HCT116 (cell line): Measurements from ENCODE around the gene FAR2. TPM values are rescaled to one million over a fixed set of nuclear protein-coding genes. Genes with fewer than 3 reads are reported as not detected.

Experiments used
- ATAC-seq: fragments of 200-7000 bp; cut with Tn5 transposase; 2 replicates; pipeline ENCODE4 v1.9.1; 2020; ENCODE audit warnings: mild to moderate bottlenecking, moderate library complexity
- BruUV-seq: library from RNA; stranded (reverse); fragments of 400-500 nt; replicated peaks from 2 replicates; lab custom pipeline; 2021; lab: Mats Ljungman, UMichigan
- CTCF ChIA-PET: fragments of 300-600 bp; sonication (Branson Sonifier 250); formaldehyde crosslinking; loops from one replicate; lab custom pipeline; 2021; ENCODE audit warnings: antibody characterized with exemption; lab: Charles Lee
- POLR2A ChIA-PET: fragments of 300-600, 350-600 bp; sonication (Branson Sonifier 250); formaldehyde crosslinking; loops from one replicate; lab custom pipeline; 2021; ENCODE audit warnings: antibody characterized with exemption; lab: Charles Lee
- RAD21 ChIA-PET, 2 experiments: fragments of 300-600 bp; sonication (Branson Sonifier 250); formaldehyde crosslinking; loops; one replicate each; lab custom pipeline; 2023; ENCODE audit warnings: low total read pairs in 2 of 2; ENCODE audit not compliant: uncharacterized antibody in 2 of 2, unreplicated experiment in 2 of 2, low non-redundant PET in 1 of 2; lab: Charles Lee
- DNase-seq: peaks from one replicate; pipeline ENCODE4 v3.0.0-alpha.2; 2010; ENCODE audit warnings: low read depth, low spot score
- H2AFZ ChIP-seq: fragments of 200-600 bp; shearing (Covaris generic), sonication (generic); 2 replicates; pipeline ENCODE4 v1.6.1; 2017; ENCODE audit warnings: low read depth, mixed run types, mixed read lengths, antibody characterized with exemption, low read length; ENCODE audit not compliant: poor library complexity, severe bottlenecking
- H3K27ac ChIP-seq: 2 replicates; pipeline ENCODE4 v1.5.1; 2012; ENCODE audit warnings: low read depth, low read length
- H3K27me3 ChIP-seq: fragments of 200-600 bp; sonication (generic); 2 replicates; pipeline ENCODE4 v1.6.1; 2016; ENCODE audit warnings: mixed run types, low read length, mixed read lengths; ENCODE audit not compliant: insufficient read depth
- H3K36me3 ChIP-seq, 2 experiments: fragments of 200-500 bp in 1 of 2; fragments of 200-600 bp in 1 of 2; sonication (Bioruptor generic) in 1 of 2; sonication (generic) in 1 of 2; 2 replicates each; pipeline versions ENCODE4 v1.5.1 to v1.6.1; 2014 to 2016; ENCODE audit warnings: low read length in 2 of 2, inconsistent platforms in 1 of 2, mixed read lengths in 1 of 2, mixed run types in 1 of 2; ENCODE audit not compliant: insufficient read depth in 2 of 2, control insufficient read depth in 1 of 2
- H3K4me1 ChIP-seq, 2 experiments: fragments of 200-600 bp in 1 of 2; sonication (generic) in 1 of 2; 2 replicates each; pipeline versions ENCODE4 v1.5.1 to v1.6.1; 2012 to 2017; ENCODE audit warnings: low read length in 2 of 2, inconsistent platforms in 1 of 2, mild to moderate bottlenecking in 1 of 2, mixed read lengths in 1 of 2, mixed run types in 1 of 2, moderate library complexity in 1 of 2; ENCODE audit not compliant: insufficient read depth in 2 of 2, control insufficient read depth in 1 of 2
- H3K4me2 ChIP-seq: fragments of 200-600 bp; sonication (generic); 2 replicates; pipeline ENCODE4 v1.6.1; 2017; ENCODE audit warnings: mixed run types, low read length, mixed read lengths
- H3K4me3 ChIP-seq, 2 experiments: fragments of 200-600 bp in 1 of 2; sonication (generic) in 1 of 2; replicated peaks in 1 of 2; 2 replicates each; pipeline ENCODE4 v1.5.1; 2011 to 2016; ENCODE audit warnings: low read length in 2 of 2, control low read depth in 1 of 2, low read depth in 1 of 2, mild to moderate bottlenecking in 1 of 2, mixed read lengths in 1 of 2, mixed run types in 1 of 2
- H3K79me2 ChIP-seq: fragments of 200-600 bp; sonication (generic); 2 replicates; pipeline ENCODE4 v1.6.1; 2017; ENCODE audit warnings: mild to moderate bottlenecking, mixed run types, low read length, moderate library complexity, mixed read lengths; ENCODE audit not compliant: insufficient read depth
- H3K9ac ChIP-seq: fragments of 200-600 bp; sonication (generic); 2 replicates; pipeline ENCODE4 v1.6.1; 2016; ENCODE audit warnings: low read length, mixed read lengths
- H3K9me2 ChIP-seq: fragments of 200-600 bp; sonication (generic), shearing (Covaris generic); 2 replicates; pipeline ENCODE4 v1.6.1; 2017; ENCODE audit warnings: mixed run types, mild to moderate bottlenecking, moderate library complexity; ENCODE audit not compliant: insufficient read depth
- H3K9me3 ChIP-seq, 2 experiments: fragments of 200-500 bp in 1 of 2; fragments of 200-600 bp in 1 of 2; sonication (Bioruptor generic) in 1 of 2; sonication (generic) in 1 of 2; 2 replicates each; pipeline ENCODE4 v1.6.1; 2014 to 2017; ENCODE audit warnings: low read length in 2 of 2, mixed read lengths in 2 of 2, inconsistent platforms in 1 of 2, low read depth in 1 of 2, mild to moderate bottlenecking in 1 of 2, mixed run types in 1 of 2, moderate library complexity in 1 of 2; ENCODE audit not compliant: control insufficient read depth in 1 of 2, insufficient read depth in 1 of 2
- H4K20me1 ChIP-seq: fragments of 200-600 bp; sonication (generic), shearing (Covaris generic); 2 replicates; pipeline ENCODE4 v1.6.1; 2017; ENCODE audit warnings: mixed run types, mild to moderate bottlenecking, moderate library complexity; ENCODE audit not compliant: insufficient read depth
- CEBPB ChIP-seq: IDR thresholded peaks from 2 replicates; pipeline ENCODE4 v1.6.1; 2012; ENCODE audit warnings: low read depth
- EGR1 ChIP-seq: IDR thresholded peaks from 2 replicates; pipeline ENCODE4 v1.6.1; 2012; ENCODE audit warnings: low read depth
- ELF1 ChIP-seq: IDR thresholded peaks from 2 replicates; pipeline ENCODE4 v1.6.1; 2012; ENCODE audit warnings: low read depth, borderline replicate concordance
- EZH2 ChIP-seq: fragments of 200-600 bp; sonication (generic); IDR thresholded peaks from 2 replicates; pipeline ENCODE4 v1.6.1; 2017; ENCODE audit warnings: antibody characterized with exemption, mixed run types
- EZH2phosphoT487 ChIP-seq: fragments of 200-600 bp; IDR thresholded peaks from 2 replicates; pipeline ENCODE4 v1.6.1; 2018; ENCODE audit warnings: antibody characterized with exemption, borderline replicate concordance
- FOSL1 ChIP-seq: IDR thresholded peaks from 2 replicates; pipeline ENCODE4 v1.6.1; 2012; ENCODE audit warnings: low read depth
- POLR2A ChIP-seq: IDR thresholded peaks from 2 replicates; pipeline ENCODE4 v1.7.0; 2011; ENCODE audit warnings: borderline replicate concordance; ENCODE audit not compliant: insufficient read depth, insufficient read length; ENCODE audit errors: extremely low read depth
- POLR2AphosphoS5 ChIP-seq: IDR thresholded peaks from 2 replicates; pipeline ENCODE4 v1.6.1; 2011; ENCODE audit warnings: mild to moderate bottlenecking, low read depth, low read length, moderate library complexity
- RAD21 ChIP-seq: IDR thresholded peaks from 2 replicates; pipeline ENCODE4 v1.6.1; 2012; ENCODE audit warnings: low read depth, mild to moderate bottlenecking
- SIN3A ChIP-seq: IDR thresholded peaks from 2 replicates; pipeline ENCODE4 v1.6.1; 2012; ENCODE audit warnings: low read depth
- SRF ChIP-seq: IDR thresholded peaks from 2 replicates; pipeline ENCODE4 v1.6.1; 2012; ENCODE audit warnings: low read depth
- TCF7L2 ChIP-seq: IDR thresholded peaks from 2 replicates; pipeline ENCODE4 v1.7.0; 2011; ENCODE audit warnings: borderline replicate concordance, inconsistent platforms; ENCODE audit not compliant: insufficient read depth, insufficient read length; ENCODE audit errors: extremely low read depth
- ZFX ChIP-seq: fragments of 450-650 bp; IDR thresholded peaks from 2 replicates; pipeline ENCODE4 v1.6.1; 2017
- ZNF274 ChIP-seq: fragments of 200-500 bp; sonication (Bioruptor generic); IDR thresholded peaks from 2 replicates; pipeline ENCODE4 v1.6.1; 2014; ENCODE audit warnings: mild to moderate bottlenecking, low read depth, low read length, inconsistent platforms
- intact Hi-C: fragments of 100-400 bp; cut with micrococcal nuclease; formaldehyde crosslinking; loops from 2 replicates; pipeline ENCODE4 v1.10.0; 2022
- total RNA-seq: library from RNA; stranded (reverse); gene quantifications from one replicate; pipeline ENCODE4 v1.2.1, GENCODE V29; 2021; ENCODE audit not compliant: unreplicated experiment
- TF ChIP-seq, protein P1 (sequence below): IDR thresholded peaks from 2 replicates; pipeline ENCODE4 v1.6.1; 2011; ENCODE audit warnings: mild to moderate bottlenecking, low read length, moderate library complexity; ENCODE audit not compliant: insufficient replicate concordance; ENCODE audit errors: extremely low read depth
- TF ChIP-seq, protein P2 (sequence below), 3 experiments: fragments of 200-600 bp in 1 of 3; sonication (generic) in 1 of 3; IDR thresholded peaks in 2 of 3; conservative IDR thresholded peaks in 1 of 3; 2 replicates each; pipeline ENCODE4 v1.5.1; 2012 to 2017; ENCODE audit warnings: low read depth in 2 of 3, low read length in 2 of 3, antibody characterized with exemption in 1 of 3, borderline replicate concordance in 1 of 3, control low read depth in 1 of 3, mild to moderate bottlenecking in 1 of 3, mixed read lengths in 1 of 3, mixed run types in 1 of 3, moderate library complexity in 1 of 3; ENCODE audit not compliant: insufficient read depth in 1 of 3
- TF ChIP-seq, protein P3 (sequence below): IDR thresholded peaks from 2 replicates; pipeline ENCODE4 v1.6.1; 2012
- TF ChIP-seq, protein P4 (sequence below): IDR thresholded peaks from 2 replicates; pipeline ENCODE4 v1.6.1; 2012; ENCODE audit warnings: low read depth
- TF ChIP-seq, protein P5 (sequence below): IDR thresholded peaks from 2 replicates; pipeline ENCODE4 v1.6.1; 2012

FAR2 gene
- total RNA-seq, 1 experiment from 2014 or later, result 9.7 TPM

DNA sequence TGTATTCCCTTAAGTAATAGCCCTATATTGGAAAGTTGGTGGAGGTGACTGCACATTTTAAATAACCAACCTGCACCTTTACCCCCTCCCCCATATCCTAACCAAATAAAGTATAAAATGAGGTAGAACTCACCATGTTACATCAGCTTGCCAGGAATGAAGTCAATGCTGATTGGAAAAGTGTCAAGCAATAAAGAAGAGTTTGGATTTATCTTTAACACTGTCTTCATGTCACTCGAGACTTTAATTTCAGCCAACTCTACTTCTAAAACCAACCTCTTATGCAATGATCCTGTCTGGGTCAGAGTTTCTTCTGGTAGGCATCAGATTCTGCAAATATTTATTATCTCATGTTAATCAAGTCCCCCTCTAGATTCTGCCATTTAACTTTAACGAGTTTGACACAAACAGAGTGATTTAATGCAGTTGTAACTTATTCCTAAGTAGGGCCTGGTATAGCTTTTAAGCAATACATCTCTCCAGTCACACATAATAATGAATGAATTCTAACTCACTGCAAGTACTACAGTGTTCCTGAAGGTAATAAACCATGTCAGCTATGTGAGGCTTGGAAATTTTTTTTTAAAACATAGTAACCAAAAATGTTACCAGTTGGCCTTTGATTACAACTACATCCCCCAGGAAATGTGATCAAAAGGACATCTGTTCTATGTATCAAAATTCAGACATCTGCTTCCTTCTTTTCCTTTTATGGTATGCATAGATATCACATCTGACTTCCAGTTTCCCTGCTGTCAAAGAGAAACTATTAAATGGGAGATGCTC, 133.1 kb downstream of the FAR2 start:
- RAD21 ChIA-PET, result no interaction called here
- ATAC-seq, result no peak
- Histone ChIP-seq H3K27ac (no peak overlapping the region), H3K9me3 (no peaks in the 10 kb centered on the region), H3K4me1 (no peaks in the 10 kb centered on the region), H4K20me1 (no peaks in the 10 kb centered on the region), H2AFZ (no peak overlapping the region), H3K9ac (no peak overlapping the region), H3K79me2 (no peaks in the 10 kb centered on the region), H3K27me3 (no peaks in the 10 kb centered on the region), H3K9me2 (no peaks in the 10 kb centered on the region), H3K36me3 (no peaks in the 10 kb centered on the region), H3K4me2 (no peak overlapping the region), H3K4me3 (no peak overlapping the region)
- CTCF ChIA-PET, result no interaction called here
- no peak for DNase-seq
- BruUV-seq, result no TSS peak
- intact Hi-C loops, result no loop called here
- TF ChIP-seq SRF, result no peak
- no peak for TF ChIP-seq CEBPB
- TF ChIP-seq, protein P1, sequence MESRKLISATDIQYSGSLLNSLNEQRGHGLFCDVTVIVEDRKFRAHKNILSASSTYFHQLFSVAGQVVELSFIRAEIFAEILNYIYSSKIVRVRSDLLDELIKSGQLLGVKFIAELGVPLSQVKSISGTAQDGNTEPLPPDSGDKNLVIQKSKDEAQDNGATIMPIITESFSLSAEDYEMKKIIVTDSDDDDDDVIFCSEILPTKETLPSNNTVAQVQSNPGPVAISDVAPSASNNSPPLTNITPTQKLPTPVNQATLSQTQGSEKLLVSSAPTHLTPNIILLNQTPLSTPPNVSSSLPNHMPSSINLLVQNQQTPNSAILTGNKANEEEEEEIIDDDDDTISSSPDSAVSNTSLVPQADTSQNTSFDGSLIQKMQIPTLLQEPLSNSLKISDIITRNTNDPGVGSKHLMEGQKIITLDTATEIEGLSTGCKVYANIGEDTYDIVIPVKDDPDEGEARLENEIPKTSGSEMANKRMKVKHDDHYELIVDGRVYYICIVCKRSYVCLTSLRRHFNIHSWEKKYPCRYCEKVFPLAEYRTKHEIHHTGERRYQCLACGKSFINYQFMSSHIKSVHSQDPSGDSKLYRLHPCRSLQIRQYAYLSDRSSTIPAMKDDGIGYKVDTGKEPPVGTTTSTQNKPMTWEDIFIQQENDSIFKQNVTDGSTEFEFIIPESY, result no peak
- no peak for TF ChIP-seq EZH2
- TF ChIP-seq EZH2phosphoT487, result no peak
- no peak for TF ChIP-seq ELF1
- TF ChIP-seq, protein P2, sequence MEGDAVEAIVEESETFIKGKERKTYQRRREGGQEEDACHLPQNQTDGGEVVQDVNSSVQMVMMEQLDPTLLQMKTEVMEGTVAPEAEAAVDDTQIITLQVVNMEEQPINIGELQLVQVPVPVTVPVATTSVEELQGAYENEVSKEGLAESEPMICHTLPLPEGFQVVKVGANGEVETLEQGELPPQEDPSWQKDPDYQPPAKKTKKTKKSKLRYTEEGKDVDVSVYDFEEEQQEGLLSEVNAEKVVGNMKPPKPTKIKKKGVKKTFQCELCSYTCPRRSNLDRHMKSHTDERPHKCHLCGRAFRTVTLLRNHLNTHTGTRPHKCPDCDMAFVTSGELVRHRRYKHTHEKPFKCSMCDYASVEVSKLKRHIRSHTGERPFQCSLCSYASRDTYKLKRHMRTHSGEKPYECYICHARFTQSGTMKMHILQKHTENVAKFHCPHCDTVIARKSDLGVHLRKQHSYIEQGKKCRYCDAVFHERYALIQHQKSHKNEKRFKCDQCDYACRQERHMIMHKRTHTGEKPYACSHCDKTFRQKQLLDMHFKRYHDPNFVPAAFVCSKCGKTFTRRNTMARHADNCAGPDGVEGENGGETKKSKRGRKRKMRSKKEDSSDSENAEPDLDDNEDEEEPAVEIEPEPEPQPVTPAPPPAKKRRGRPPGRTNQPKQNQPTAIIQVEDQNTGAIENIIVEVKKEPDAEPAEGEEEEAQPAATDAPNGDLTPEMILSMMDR (IDR thresholded peaks at IDR 0.05 in 2 of 3, conservative IDR thresholded peaks at IDR 0.05 in 1 of 3; ENCODE audit: borderline replicate concordance in 1 of 3, insufficient read depth in 1 of 3, low read depth in 2 of 3, low read length in 2 of 3), result no peak
- TF ChIP-seq, protein P3, sequence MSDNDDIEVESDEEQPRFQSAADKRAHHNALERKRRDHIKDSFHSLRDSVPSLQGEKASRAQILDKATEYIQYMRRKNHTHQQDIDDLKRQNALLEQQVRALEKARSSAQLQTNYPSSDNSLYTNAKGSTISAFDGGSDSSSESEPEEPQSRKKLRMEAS, result no peak
- TF ChIP-seq, protein P4, sequence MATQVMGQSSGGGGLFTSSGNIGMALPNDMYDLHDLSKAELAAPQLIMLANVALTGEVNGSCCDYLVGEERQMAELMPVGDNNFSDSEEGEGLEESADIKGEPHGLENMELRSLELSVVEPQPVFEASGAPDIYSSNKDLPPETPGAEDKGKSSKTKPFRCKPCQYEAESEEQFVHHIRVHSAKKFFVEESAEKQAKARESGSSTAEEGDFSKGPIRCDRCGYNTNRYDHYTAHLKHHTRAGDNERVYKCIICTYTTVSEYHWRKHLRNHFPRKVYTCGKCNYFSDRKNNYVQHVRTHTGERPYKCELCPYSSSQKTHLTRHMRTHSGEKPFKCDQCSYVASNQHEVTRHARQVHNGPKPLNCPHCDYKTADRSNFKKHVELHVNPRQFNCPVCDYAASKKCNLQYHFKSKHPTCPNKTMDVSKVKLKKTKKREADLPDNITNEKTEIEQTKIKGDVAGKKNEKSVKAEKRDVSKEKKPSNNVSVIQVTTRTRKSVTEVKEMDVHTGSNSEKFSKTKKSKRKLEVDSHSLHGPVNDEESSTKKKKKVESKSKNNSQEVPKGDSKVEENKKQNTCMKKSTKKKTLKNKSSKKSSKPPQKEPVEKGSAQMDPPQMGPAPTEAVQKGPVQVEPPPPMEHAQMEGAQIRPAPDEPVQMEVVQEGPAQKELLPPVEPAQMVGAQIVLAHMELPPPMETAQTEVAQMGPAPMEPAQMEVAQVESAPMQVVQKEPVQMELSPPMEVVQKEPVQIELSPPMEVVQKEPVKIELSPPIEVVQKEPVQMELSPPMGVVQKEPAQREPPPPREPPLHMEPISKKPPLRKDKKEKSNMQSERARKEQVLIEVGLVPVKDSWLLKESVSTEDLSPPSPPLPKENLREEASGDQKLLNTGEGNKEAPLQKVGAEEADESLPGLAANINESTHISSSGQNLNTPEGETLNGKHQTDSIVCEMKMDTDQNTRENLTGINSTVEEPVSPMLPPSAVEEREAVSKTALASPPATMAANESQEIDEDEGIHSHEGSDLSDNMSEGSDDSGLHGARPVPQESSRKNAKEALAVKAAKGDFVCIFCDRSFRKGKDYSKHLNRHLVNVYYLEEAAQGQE, result no peak
- TF ChIP-seq ZFX, result no peak
- TF ChIP-seq TCF7L2, result no peak
- TF ChIP-seq, protein P5, sequence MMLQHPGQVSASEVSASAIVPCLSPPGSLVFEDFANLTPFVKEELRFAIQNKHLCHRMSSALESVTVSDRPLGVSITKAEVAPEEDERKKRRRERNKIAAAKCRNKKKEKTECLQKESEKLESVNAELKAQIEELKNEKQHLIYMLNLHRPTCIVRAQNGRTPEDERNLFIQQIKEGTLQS, result no peak
- no peak for TF ChIP-seq FOSL1
- TF ChIP-seq RAD21, result no peak
- TF ChIP-seq ZNF274, result no peak
- no peak for TF ChIP-seq SIN3A
- no peak for TF ChIP-seq POLR2A
- TF ChIP-seq POLR2AphosphoS5, result no peak
- no peak for TF ChIP-seq EGR1
- POLR2A ChIA-PET, result no interaction called here
